PC-3 (cell line): ENCODE measurements around the gene DDX52. TPM values are rescaled to one million over a fixed set of nuclear protein-coding genes. Genes with fewer than 3 reads are reported as not detected.

Source experiments
- ATAC-seq: fragments of 200-7000 bp; cut with Tn5 transposase; 2 replicates; pipeline ENCODE4 v1.9.1; 2020; ENCODE audit warnings: mild to moderate bottlenecking, moderate library complexity
- BruUV-seq: library from RNA; stranded (reverse); fragments of 400-500 nt; replicated peaks from 2 replicates; lab custom pipeline; 2021; lab: Mats Ljungman, UMichigan
- CTCF ChIA-PET: fragments of 300-600 bp; sonication (Branson Sonifier 250); formaldehyde crosslinking; loops from one replicate; lab custom pipeline; 2022; ENCODE audit warnings: antibody characterized with exemption; lab: Charles Lee
- POLR2A ChIA-PET: fragments of 300-600 bp; sonication (Branson Sonifier 250); formaldehyde crosslinking; loops from one replicate; lab custom pipeline; 2022; ENCODE audit warnings: antibody characterized with exemption; ENCODE audit not compliant: unreplicated experiment; lab: Charles Lee
- DNase-seq: peaks from one replicate; pipeline ENCODE4 v3.0.0-alpha.2; 2015
- H2AFZ ChIP-seq: fragments of 300-600 bp; sonication (generic); 2 replicates; pipeline ENCODE4 v1.6.0; 2016; ENCODE audit warnings: antibody characterized with exemption, low read length
- H3F3A ChIP-seq: fragments of 300-600 bp; sonication (generic); one replicate; pipeline ENCODE4 v1.6.0; 2017; ENCODE audit warnings: antibody characterized with exemption, low read length, control low read depth, mild to moderate bottlenecking; ENCODE audit not compliant: unreplicated experiment
- H3K27ac ChIP-seq: fragments of 300-600 bp; sonication (generic); 2 replicates; pipeline ENCODE4 v1.5.1; 2016; ENCODE audit warnings: mild to moderate bottlenecking, low read length
- H3K27me3 ChIP-seq: fragments of 300-600 bp; sonication (generic); 2 replicates; pipeline ENCODE4 v1.6.1; 2016; ENCODE audit warnings: low read length, mixed read lengths
- H3K36me3 ChIP-seq: fragments of 300-600 bp; sonication (generic); 2 replicates; pipeline ENCODE4 v1.6.1; 2016; ENCODE audit warnings: low read depth, mixed run types, low read length, mixed read lengths
- H3K4me1 ChIP-seq: fragments of 300-600 bp; sonication (generic); 2 replicates; pipeline ENCODE4 v1.5.1; 2016; ENCODE audit warnings: low read length; ENCODE audit not compliant: insufficient read depth
- H3K4me2 ChIP-seq: fragments of 300-600 bp; sonication (generic); 2 replicates; pipeline ENCODE4 v1.6.0; 2016; ENCODE audit warnings: low read length
- H3K4me3 ChIP-seq: fragments of 300-600 bp; sonication (generic); 2 replicates; pipeline ENCODE4 v1.5.1; 2016; ENCODE audit warnings: mild to moderate bottlenecking, low read length, mixed read lengths
- H3K79me2 ChIP-seq: fragments of 300-600 bp; sonication (generic); 2 replicates; pipeline ENCODE4 v1.6.1; 2017; ENCODE audit warnings: low read length, mixed read lengths
- H3K9ac ChIP-seq: fragments of 300-600 bp; sonication (generic); 2 replicates; pipeline ENCODE4 v1.6.0; 2016; ENCODE audit warnings: mild to moderate bottlenecking, low read length
- H3K9me2 ChIP-seq: fragments of 300-600 bp; sonication (generic); replicated peaks from 2 replicates; pipeline ENCODE4 v1.6.1; 2016; ENCODE audit warnings: mixed run types, low read length, mixed read lengths
- H3K9me3 ChIP-seq: fragments of 300-600 bp; sonication (generic); 2 replicates; pipeline ENCODE4 v1.6.1; 2016; ENCODE audit warnings: low read length, mixed read lengths
- H4K20me1 ChIP-seq: fragments of 300-600 bp; sonication (generic); 2 replicates; pipeline ENCODE4 v1.6.1; 2016; ENCODE audit warnings: low read length, mixed read lengths
- EZH2 ChIP-seq: fragments of 300-600 bp; sonication (generic); IDR thresholded peaks from one replicate; pipeline ENCODE4 v1.6.1; 2017; ENCODE audit warnings: antibody characterized with exemption, mild to moderate bottlenecking, low read length; ENCODE audit not compliant: unreplicated experiment
- EZH2phosphoT487 ChIP-seq: fragments of 300-600 bp; sonication (generic); IDR thresholded peaks from 2 replicates; pipeline ENCODE4 v1.6.1; 2018; ENCODE audit warnings: mild to moderate bottlenecking, antibody characterized with exemption, low read length, borderline replicate concordance
- intact Hi-C: fragments of 100-400 bp; cut with micrococcal nuclease; formaldehyde crosslinking; loops from 2 replicates; pipeline ENCODE4 v1.9.0; 2023
- total RNA-seq: library from RNA; depleted of rRNA; stranded (reverse); fragments of >200 nt; gene quantifications from 2 replicates; pipeline ENCODE4 v1.2.3, GENCODE V29; 2014
- TF ChIP-seq, protein P1 (sequence below): fragments of 300-600 bp; sonication (generic); conservative IDR thresholded peaks from 2 replicates; pipeline ENCODE4 v1.5.1; 2017; ENCODE audit warnings: antibody characterized with exemption, low read depth, mild to moderate bottlenecking, low read length

The DDX52 gene
- total RNA-seq, 1 experiment from 2014 or later = 12.5 TPM

DNA sequence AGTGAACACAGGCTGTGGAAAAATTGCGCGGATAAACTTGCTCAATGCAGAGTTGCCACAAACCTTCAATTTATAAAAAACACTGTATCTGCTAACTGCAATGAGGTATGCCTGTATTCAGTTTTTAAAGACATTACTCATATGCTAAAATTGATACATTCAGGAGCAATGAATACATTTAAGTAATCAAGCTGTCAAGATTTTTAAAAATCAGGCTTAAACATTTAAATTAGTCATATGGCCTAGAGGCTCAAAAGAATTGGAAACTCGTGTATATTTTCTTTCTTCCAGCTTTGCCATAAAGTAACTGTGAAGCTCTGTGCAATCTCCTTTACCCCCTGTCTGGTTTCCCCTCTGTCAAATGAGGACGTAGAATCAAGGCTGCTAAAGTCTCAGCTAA lies 38.2 kb downstream of the DDX52 start:
- Histone ChIP-seq H3F3A (no peaks in the 10 kb centered on the region), H3K4me2 (no peak overlapping the region; the same call in 1 of the 2 replicates), H3K4me1 (peaks cover 24% of the 10 kb centered on the region), H3K4me3 (no peak overlapping the region), H3K27me3 (no peaks in the 10 kb centered on the region), H3K79me2 (peaks cover 49% of the 10 kb centered on the region), H4K20me1 (no peaks in the 10 kb centered on the region; the same call in 1 of the 2 replicates), H2AFZ (no peak overlapping the region), H3K9ac (no peak overlapping the region), H3K9me3 (no peaks in the 10 kb centered on the region), H3K36me3 (no peaks in the 10 kb centered on the region; the same call in 1 of the 2 replicates), H3K27ac (no peak overlapping the region), H3K9me2 (no peaks in the 10 kb centered on the region)
- no TSS peak for BruUV-seq
- intact Hi-C loops = no loop called here
- ATAC-seq (no peak), DNase-seq (no peak)
- POLR2A ChIA-PET = no interaction called here
- TF ChIP-seq EZH2phosphoT487 (no peak), EZH2 (no peak)
- TF ChIP-seq, protein P1, sequence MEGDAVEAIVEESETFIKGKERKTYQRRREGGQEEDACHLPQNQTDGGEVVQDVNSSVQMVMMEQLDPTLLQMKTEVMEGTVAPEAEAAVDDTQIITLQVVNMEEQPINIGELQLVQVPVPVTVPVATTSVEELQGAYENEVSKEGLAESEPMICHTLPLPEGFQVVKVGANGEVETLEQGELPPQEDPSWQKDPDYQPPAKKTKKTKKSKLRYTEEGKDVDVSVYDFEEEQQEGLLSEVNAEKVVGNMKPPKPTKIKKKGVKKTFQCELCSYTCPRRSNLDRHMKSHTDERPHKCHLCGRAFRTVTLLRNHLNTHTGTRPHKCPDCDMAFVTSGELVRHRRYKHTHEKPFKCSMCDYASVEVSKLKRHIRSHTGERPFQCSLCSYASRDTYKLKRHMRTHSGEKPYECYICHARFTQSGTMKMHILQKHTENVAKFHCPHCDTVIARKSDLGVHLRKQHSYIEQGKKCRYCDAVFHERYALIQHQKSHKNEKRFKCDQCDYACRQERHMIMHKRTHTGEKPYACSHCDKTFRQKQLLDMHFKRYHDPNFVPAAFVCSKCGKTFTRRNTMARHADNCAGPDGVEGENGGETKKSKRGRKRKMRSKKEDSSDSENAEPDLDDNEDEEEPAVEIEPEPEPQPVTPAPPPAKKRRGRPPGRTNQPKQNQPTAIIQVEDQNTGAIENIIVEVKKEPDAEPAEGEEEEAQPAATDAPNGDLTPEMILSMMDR = no peak
- CTCF ChIA-PET = no interaction called here

DNA sequence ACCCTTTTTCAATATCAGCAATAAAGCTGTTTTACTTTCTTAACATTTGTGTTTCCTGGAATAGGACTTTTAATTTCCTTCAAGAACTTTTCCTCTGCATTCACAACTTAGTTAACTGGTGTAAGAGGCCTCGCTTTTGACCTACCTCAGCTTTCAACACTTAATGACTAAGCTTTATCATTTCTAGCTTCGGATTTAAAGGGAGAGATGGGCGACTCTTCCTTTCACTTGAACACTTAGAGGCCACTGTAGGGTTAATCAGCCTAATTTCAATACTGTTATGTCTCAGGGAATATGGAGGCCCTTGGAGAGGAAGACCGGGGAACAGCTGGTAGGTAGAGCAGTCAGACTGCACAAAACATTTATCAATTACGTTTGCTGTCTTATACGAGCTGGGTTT lies 38.7 kb downstream of the DDX52 start:
- Histone ChIP-seq H3K4me1 (peaks cover 21% of the 10 kb centered on the region), H3K27me3 (no peaks in the 10 kb centered on the region), H4K20me1 (no peaks in the 10 kb centered on the region; the same call in 1 of the 2 replicates), H3K9me2 (no peaks in the 10 kb centered on the region), H3K4me3 (no peak overlapping the region), H2AFZ (no peak overlapping the region), H3K4me2 (no peak overlapping the region), H3K79me2 (peaks cover 49% of the 10 kb centered on the region), H3K9ac (no peak overlapping the region), H3K36me3 (no peaks in the 10 kb centered on the region; the same call in 1 of the 2 replicates), H3K9me3 (no peaks in the 10 kb centered on the region), H3K27ac (no peak overlapping the region), H3F3A (no peaks in the 10 kb centered on the region)
- CTCF ChIA-PET = no interaction called here
- intact Hi-C loops = no loop called here
- POLR2A ChIA-PET = interaction anchor here (0.6 kb wide), 1 partner anchor 42 kb away, joined by 10 read pairs; no protein-coding TSS in a partner anchor
- BruUV-seq = no TSS peak
- no peak for DNase-seq
- no peak for TF ChIP-seq EZH2phosphoT487
- TF ChIP-seq, protein P1 = no peak
- no peak for TF ChIP-seq EZH2
- ATAC-seq = no peak

DNA sequence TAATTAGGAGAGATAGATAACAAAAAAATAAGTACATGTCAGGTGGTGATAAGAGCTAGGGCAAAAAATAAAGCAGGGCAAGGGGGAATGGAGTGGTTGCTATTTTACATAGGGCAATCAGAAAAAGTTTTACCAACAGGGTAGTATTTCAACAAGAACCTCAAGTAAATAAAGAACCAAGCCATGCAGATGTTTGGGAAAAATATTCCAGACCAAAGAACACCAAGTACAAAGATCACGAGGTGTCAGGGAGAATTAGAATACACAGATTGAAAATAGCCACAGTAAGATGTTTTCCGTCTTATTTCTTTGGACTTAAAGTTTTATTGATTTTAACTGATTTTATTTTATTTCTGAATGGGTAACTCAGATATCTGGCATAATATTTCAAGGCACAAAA lies 45.1 kb downstream of the DDX52 start:
- intact Hi-C loops = no loop called here
- H3K27ac ChIP-seq = no peak overlapping the region
- H3K4me1 ChIP-seq = no peaks in the 10 kb centered on the region
- H2AFZ ChIP-seq = no peak overlapping the region
- no peaks in the 10 kb centered on the region for H3K9me3 ChIP-seq
- no peaks in the 10 kb centered on the region for H3K79me2 ChIP-seq
- H3K36me3 ChIP-seq = no peaks in the 10 kb centered on the region; the same call in none of the 2 replicates
- H3K4me2 ChIP-seq = no peak overlapping the region
- CTCF ChIA-PET = no interaction called here
- no peaks in the 10 kb centered on the region for H3F3A ChIP-seq
- H3K9ac ChIP-seq = no peak overlapping the region
- H3K4me3 ChIP-seq = no peak overlapping the region
- DNase-seq (no peak), ATAC-seq (no peak)
- no peaks in the 10 kb centered on the region for H3K27me3 ChIP-seq
- no TSS peak for BruUV-seq
- TF ChIP-seq EZH2 = no peak
- TF ChIP-seq EZH2phosphoT487 = no peak
- TF ChIP-seq, protein P1 = no peak
- no peaks in the 10 kb centered on the region for H4K20me1 ChIP-seq
- POLR2A ChIA-PET = no interaction called here
- no peaks in the 10 kb centered on the region for H3K9me2 ChIP-seq
